Activated naive CD8-positive, alpha-beta T cell (primary cell): Measurements from ENCODE around the gene SPATA9.
"Not testable (repeated sequence)": the region's sequence is repeated elsewhere in the genome, so short reads cannot be mapped to it uniquely, and the experiment has no call there.

Experiments
- H3K27ac Mint-ChIP-seq: one replicate; pipeline ENCODE4 v1.8.0; 2021; ENCODE audit warnings: mixed read lengths
- H3K27me3 Mint-ChIP-seq: one replicate; pipeline ENCODE4 v1.8.0; 2021; ENCODE audit warnings: mixed read lengths
- H3K36me3 Mint-ChIP-seq: one replicate; pipeline ENCODE4 v1.8.0; 2021; ENCODE audit warnings: mixed read lengths
- H3K4me1 Mint-ChIP-seq: one replicate; pipeline ENCODE4 v1.8.0; 2021; ENCODE audit warnings: low read depth, mixed read lengths
- H3K4me3 Mint-ChIP-seq: one replicate; pipeline ENCODE4 v1.8.0; 2021; ENCODE audit warnings: mild to moderate bottlenecking, mixed read lengths
- H3K9me3 Mint-ChIP-seq: one replicate; pipeline ENCODE4 v1.8.0; 2021; ENCODE audit warnings: low read depth, mixed read lengths

The SPATA9 gene

DNA sequence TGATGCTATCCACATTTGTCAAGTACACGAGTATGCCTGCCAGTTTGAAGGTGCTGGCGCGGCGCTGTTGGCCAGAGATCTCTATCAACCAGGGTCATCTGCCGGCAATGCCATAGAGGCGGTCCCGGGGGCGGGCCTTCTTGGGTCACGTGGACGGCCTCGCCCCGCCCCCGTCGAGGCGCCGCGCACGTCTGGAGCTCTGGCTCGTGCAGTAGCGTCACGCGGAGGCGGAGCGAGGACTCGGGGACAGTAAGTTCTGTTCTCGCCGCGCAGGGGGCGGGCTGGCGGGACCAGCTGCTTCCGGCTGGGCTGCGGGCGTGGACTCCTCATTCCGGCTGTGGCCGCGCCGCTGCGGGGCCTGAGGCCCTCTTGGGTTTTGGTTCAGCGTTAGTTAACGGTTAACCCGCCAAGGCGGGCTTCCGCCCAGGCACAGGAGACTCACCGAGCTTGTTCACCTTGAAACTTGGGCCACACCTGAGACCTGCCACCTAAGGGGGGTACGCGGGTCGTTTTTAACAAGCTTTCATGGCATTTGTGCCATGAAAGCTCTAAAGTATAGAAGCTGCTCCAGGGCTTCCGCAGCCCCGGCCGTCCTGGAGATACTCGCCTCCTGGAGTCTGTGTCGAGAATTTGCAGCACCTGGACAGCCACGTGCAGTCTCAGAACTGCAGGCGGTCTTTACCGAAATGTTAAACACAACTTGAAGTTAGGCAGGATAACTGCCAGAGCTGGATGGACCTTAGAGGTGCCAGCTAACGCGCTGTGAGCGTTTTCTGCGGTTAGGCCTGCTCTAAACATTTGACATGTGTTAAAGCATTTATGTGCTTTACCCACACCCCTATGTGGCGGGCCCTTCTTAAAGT lies 36.0 kb downstream of the SPATA9 start, which contains the start of gene RFESD:
RFESD (plus strand) TSS at position 209 of the 863 bp plus-strand sequence. CDS start 5,495 bp downstream, outside the sequence.
- Mint-ChIP-seq H3K4me3 (peak within 1 kb of the TSS; percentile 87), H3K9me3 (no peaks in the 10 kb centered on the region), H3K36me3 (peaks cover 2% of the 10 kb centered on the region), H3K27ac (peak within 1 kb of the TSS; percentile 93), H3K27me3 (no peaks in the 10 kb centered on the region), H3K4me1 (peaks cover 42% of the 10 kb centered on the region)

DNA sequence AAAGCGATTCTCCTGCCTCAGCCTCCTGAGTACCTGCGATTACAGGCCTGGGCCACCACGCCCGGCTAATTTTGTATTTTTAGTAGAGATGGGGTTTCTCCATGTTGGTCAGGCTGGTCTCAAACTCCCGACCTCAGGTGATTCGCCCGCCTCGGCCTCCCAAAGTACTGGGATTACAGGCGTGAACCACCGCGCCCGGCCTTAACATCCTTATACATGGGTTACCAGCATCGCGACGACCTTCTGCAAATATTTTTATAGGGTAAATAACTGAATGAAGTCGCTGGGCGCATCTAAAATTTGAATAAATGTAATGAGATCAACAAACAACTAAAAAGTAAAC lies 36.6 kb downstream of the SPATA9 start:
- not testable (repeated sequence) for H3K9me3 Mint-ChIP-seq, H3K36me3 Mint-ChIP-seq, H3K27me3 Mint-ChIP-seq
- H3K27ac Mint-ChIP-seq: peak overlapping the region; percentile 88
- H3K4me1 Mint-ChIP-seq: peaks cover 42% of the 10 kb centered on the region
- H3K4me3 Mint-ChIP-seq: peak overlapping the region; percentile 87

DNA sequence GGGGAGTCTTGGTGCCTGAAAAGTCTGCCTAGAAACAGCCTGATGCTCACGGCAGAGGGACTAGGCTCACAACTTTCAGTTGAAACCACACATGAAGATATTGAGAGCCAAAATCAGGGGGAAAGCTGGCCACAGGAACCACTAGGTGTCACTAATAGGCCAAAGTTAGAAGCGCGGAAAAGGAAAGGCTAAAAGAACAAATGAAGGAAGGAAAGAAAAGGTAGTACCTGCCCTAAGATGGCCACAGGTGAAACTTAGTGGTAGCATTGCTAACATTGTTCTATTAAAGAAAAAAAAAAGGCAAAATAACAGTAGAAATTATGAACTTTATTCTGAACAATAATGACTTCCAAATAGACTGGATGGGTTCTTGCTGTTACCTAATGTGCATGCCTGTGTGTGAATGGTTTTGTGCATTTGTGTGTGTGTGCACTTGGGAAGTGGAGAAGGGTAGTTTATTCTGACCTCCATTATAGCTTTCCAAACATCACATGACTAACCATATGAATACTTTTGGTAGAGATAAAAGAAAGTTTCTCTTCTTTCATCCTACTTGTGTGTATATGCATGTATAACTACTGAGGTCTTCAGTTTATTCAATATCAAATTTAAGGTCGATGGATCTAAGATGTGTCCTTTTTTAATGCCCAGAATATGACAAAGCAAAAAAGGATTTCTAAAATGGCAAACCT lies 38.3 kb downstream of the SPATA9 start:
- no peaks in the 10 kb centered on the region for H3K36me3 Mint-ChIP-seq
- no peaks in the 10 kb centered on the region for H3K9me3 Mint-ChIP-seq

DNA sequence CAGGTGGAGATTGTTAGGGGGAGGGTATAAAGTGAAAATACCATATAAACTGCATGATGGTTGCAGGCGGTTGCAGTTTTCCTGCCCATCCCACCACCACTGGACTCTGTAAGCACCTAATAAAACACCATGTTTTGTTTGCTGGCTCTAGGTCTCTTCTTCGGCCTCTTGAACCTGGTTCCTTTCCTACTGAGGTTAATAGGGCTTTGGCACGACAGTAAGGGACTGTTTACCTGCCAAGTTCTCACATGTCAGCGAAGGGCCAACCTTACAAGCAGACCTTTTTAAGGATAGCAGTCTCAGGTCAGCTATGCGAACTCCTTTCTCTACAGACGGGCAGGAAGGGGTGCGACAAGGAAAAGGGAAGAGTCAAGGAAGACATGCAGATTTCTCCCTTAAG lies 39.6 kb downstream of the SPATA9 start:
- Mint-ChIP-seq H3K27ac (no peak overlapping the region), H3K27me3 (peaks cover 3% of the 10 kb centered on the region), H3K9me3 (no peaks in the 10 kb centered on the region), H3K36me3 (no peaks in the 10 kb centered on the region), H3K4me1 (peaks cover 29% of the 10 kb centered on the region), H3K4me3 (no peak overlapping the region)

More for the DNA sequence above, 38.3 kb downstream of the SPATA9 start:
- H3K4me3 Mint-ChIP-seq: peak overlapping the region; percentile 9
- peaks cover 39% of the 10 kb centered on the region for H3K4me1 Mint-ChIP-seq
- H3K27ac Mint-ChIP-seq: peak overlapping the region; percentile 78
- H3K27me3 Mint-ChIP-seq: no peaks in the 10 kb centered on the region

DNA sequence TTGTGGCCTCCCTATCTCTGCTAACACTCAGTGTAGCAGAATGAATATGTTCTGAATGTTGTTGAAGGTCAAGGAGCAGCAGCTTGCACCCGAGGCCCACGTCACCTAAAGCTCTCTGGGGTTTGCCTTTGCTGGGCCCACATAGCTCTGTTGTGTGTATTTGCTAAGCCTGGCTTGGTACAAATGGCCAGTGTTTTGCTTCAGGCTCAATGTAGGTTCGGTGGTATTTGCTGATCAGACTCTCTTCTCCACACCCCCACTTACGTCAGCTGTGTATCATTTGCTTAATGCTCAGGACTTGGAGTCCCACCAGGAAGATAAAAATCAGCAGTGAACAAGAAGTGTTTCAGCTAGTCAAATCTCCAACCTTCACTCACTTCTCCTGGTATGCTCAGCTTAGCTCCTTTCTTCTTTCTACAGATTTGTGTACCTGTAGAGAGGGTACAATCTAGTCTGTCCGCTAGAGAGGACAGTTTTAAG lies 41.0 kb downstream of the SPATA9 start:
- Mint-ChIP-seq H3K36me3 (no peaks in the 10 kb centered on the region), H3K4me1 (peaks cover 20% of the 10 kb centered on the region), H3K9me3 (no peaks in the 10 kb centered on the region), H3K27me3 (peaks cover 3% of the 10 kb centered on the region), H3K27ac (no peak overlapping the region), H3K4me3 (no peak overlapping the region)

DNA sequence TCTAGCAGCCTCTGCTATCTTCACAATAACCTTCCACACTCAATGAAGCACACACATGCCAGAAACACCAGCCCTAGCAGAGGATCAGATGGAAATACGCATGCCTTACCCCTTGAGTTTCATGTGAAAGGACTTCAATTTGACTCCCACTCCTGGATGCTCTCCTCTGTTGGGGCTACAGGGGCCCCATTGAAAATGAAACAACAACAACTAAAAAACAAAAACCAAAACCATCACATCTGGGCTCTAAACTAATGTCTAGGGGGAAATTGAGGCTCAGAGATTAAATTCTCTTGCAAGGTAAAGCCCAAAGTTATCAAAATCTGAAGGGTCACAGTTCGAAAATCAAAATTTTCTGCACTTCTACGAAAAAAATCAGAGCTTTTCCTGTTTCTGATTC lies 44.2 kb downstream of the SPATA9 start:
- Mint-ChIP-seq H3K36me3 (no peaks in the 10 kb centered on the region), H3K4me1 (peaks cover 3% of the 10 kb centered on the region), H3K27ac (no peak overlapping the region), H3K9me3 (no peaks in the 10 kb centered on the region), H3K27me3 (peaks cover 3% of the 10 kb centered on the region), H3K4me3 (no peak overlapping the region)

DNA sequence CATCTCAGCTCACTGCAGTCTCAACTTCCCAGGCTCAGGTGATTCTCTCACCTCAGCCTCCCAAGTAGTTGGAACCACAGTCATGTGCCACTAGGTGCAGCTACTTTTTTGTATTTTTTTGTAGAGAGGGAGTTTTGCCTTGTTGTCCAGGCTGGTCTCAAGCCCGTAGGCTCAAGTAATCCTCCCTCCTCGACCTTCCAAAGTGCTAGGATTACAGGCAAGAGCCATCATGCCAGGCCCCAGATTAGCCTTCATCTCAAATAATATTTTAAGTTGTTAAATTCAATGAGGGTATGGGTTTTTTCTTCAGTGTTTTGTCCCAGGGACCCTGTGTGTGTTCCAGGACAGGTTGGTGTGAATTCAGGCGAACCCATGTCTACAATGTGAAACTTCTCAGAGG lies 48.7 kb downstream of the SPATA9 start:
- Mint-ChIP-seq H3K4me3 (no peak overlapping the region), H3K4me1 (peaks cover 27% of the 10 kb centered on the region), H3K9me3 (no peaks in the 10 kb centered on the region), H3K27ac (no peak overlapping the region), H3K27me3 (peaks cover 2% of the 10 kb centered on the region), H3K36me3 (no peaks in the 10 kb centered on the region)

DNA sequence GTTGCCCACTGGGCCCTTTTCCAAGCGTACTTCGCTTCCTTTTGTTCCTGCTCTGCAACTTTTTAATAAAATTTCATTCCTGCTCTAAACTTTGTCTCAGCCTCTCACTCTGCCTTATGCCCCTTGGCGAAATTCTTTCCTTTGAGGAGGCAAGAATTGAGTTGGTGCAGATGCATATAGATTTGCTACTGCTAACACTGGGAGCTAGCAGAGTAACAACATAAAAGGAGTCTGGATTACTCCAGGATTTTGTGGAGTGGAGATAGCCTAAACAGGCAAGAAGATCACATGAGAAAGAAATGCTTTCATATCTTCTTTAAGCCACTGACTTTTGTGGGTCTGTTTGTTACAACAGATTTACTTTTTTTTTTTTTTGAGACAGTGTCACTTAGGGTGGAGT lies 49.1 kb downstream of the SPATA9 start:
- Mint-ChIP-seq H3K27me3 (peaks cover 2% of the 10 kb centered on the region), H3K36me3 (no peaks in the 10 kb centered on the region), H3K4me1 (peaks cover 27% of the 10 kb centered on the region), H3K4me3 (no peak overlapping the region), H3K27ac (no peak overlapping the region), H3K9me3 (no peaks in the 10 kb centered on the region)

DNA sequence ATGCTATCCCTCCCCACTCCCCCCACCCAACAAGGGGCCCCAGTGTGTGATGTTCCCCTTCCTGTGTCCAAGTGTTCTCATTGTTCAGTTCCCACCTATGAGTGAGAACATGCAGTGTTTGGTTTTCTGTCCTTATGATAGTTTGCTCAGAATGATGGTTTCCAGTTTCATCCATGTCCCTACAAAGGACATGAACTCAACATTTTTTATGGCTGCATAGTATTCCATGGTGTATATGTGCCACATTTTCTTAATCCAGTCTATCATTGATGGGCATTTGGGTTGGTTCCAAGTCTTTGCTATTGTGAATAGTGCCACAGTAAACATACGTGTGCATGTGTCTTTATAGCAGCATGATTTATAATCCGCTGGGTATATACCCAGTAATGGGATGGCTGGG lies 49.8 kb downstream of the SPATA9 start:
- H3K27ac Mint-ChIP-seq: peak overlapping the region; percentile 46
- H3K4me3 Mint-ChIP-seq, H3K27me3 Mint-ChIP-seq, H3K36me3 Mint-ChIP-seq, H3K9me3 Mint-ChIP-seq: not testable (repeated sequence)
- peaks cover 25% of the 10 kb centered on the region for H3K4me1 Mint-ChIP-seq

DNA sequence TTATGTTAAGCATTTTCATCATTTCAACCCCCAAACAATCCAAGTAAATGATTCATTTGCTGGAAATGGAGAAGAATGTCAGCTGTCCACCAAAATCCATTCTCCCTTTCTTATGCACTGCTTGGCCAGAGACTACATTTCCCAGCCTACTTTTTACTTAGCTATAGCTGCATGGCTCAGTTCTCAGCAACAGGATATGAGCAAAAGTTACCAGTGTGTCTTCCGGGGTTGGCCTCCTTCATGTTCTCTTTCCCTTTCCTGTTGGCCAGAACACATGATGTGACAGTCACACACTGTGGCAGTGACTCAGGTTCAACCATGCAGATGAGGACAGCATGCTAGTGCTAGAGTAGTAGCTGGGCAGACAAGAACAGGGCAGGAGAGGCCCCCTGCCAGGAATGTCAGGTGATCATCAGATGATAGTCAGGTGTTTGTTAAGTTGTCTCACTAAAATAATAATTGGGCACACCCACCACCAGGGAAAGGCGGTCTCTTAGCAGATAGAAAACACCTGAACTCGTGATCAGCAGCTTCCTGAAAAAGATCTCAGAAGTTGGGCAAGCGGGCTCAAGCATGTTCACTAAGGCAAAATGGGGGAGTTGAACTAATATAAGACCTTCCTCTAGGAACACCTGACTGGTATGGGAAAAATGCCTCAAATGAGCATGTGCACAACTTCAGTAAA lies 50.7 kb downstream of the SPATA9 start:
- peak overlapping the region; percentile 98 for H3K27ac Mint-ChIP-seq
- H3K36me3 Mint-ChIP-seq: no peaks in the 10 kb centered on the region
- H3K27me3 Mint-ChIP-seq: no peaks in the 10 kb centered on the region
- H3K9me3 Mint-ChIP-seq: no peaks in the 10 kb centered on the region
- peak overlapping the region; percentile 33 for H3K4me3 Mint-ChIP-seq
- H3K4me1 Mint-ChIP-seq: peaks cover 25% of the 10 kb centered on the region

DNA sequence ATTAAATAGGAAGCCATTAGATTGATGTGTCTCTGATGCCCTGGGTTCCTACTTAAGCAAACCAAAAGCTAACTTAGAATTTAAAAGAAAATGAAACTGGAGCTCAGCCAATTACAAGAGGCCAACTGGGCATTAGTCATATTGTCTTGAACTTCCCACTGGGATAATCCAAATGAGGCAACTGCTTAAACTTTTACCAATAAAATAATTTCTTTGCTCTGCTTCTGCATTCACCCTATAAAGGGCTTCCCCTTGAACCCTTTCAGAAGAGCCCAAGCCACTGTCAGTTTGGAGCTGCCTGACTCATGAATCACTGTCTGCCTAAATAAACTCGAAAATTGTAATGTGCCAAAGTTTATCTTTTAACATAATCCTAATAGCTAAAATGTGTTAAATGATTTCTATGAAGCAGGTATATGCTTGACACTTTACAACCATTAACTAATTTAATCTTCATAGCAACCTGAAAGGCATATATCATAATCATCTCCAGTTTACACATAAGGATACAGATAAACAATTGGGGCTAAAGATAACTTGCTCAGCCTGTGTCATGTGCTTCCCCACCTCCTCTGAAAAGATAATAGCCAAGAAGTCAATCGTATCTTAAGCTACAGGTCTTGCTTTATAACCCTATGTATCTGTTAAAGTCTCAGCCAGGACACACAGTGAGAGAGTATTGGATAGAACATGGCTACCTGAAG lies 51.4 kb downstream of the SPATA9 start:
- Mint-ChIP-seq H3K9me3 (no peaks in the 10 kb centered on the region), H3K4me3 (peak overlapping the region; percentile 33), H3K36me3 (no peaks in the 10 kb centered on the region), H3K4me1 (peaks cover 25% of the 10 kb centered on the region), H3K27me3 (no peaks in the 10 kb centered on the region), H3K27ac (peak overlapping the region; percentile 98)

DNA sequence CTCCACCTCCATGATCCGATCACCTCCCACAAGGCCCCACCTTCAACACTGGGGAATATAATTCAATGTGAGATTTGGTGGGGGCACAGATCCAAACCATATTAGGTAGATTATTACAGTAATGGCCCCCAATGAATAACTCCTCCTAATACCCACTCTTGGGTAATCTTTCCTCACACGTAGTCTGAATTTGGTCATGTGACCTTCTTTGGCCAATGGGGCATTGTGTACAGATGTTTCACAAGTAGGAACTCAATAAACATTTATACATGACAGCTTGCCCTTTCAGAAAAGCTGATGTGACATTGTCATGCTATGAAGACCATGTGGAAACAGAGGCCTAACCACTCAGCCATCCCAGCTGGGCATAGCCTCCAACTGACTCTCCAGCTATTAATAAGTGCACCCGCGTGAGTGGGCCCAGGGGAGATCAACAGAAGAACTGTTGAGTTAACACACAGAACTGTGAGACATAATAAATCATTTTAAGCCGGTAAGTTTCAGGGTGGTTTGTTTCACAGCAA lies 52.3 kb downstream of the SPATA9 start:
- Mint-ChIP-seq H3K4me3 (no peak overlapping the region), H3K36me3 (no peaks in the 10 kb centered on the region), H3K4me1 (peaks cover 25% of the 10 kb centered on the region), H3K27me3 (no peaks in the 10 kb centered on the region), H3K9me3 (no peaks in the 10 kb centered on the region), H3K27ac (peak overlapping the region; percentile 13)

DNA sequence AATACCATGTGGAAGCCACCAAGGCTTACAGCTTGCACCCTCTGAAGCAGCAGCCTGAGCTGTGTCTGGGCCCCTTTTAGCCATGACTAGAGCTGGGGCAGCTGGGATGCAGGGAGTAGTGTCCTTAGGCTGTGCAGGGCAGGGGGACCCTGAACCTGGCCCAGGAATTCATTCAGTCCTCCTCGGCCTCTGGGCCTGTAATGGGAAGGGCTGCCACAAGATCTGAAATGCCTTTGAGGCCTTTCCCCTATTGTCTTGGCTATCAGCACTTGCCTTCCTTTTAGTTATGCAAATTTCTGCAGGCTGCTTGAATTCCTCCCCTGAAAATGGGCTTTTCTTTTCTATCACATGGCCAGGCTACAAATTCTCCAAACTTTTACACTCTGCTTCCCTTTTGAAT lies 53.9 kb downstream of the SPATA9 start:
- H3K4me3 Mint-ChIP-seq: no peak overlapping the region
- no peaks in the 10 kb centered on the region for H3K9me3 Mint-ChIP-seq
- no peaks in the 10 kb centered on the region for H3K36me3 Mint-ChIP-seq
- H3K27ac Mint-ChIP-seq: no peak overlapping the region
- peaks cover 25% of the 10 kb centered on the region for H3K4me1 Mint-ChIP-seq
- H3K27me3 Mint-ChIP-seq: no peaks in the 10 kb centered on the region

DNA sequence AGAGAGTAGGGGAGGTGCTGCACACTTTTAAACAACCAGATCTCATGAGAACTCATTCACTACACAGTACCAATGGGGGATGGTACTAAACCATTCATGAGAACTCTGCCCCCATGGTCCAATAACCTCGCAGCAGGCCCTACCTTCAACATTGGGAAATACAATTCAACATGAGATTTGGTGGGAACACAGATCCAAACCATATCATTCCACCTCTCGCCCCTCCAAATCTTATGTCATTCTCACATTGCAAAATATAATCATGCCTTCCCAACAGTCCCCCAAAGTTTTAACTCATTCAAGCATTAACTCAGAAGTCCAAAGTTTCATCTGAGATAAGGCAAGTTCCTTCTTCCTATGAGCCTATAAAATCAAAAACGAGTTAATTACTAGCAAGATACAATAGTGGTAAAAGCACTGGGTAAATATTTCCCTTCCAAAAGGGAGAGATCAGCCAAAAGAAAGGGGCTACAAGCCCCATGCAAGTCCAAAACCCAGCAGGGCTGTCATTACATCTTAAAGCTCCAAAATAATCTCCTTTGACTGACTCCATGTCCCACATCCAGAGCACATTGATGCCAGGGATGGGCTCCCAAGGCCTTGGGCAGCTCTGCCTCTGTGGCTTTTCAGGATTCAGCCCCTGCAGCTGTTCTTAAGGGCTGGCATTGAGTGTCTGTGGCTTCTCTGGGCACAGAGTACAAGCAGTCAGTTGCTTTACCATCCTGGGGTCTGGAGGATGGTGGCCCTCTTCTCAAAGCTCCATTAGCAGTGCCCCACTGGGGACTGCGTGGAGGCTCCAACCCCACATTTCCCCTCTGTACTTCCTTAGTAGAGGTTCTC lies 54.6 kb downstream of the SPATA9 start:
- Mint-ChIP-seq H3K4me3 (no peak overlapping the region), H3K9me3 (no peaks in the 10 kb centered on the region), H3K27ac (no peak overlapping the region), H3K4me1 (peaks cover 28% of the 10 kb centered on the region), H3K27me3 (no peaks in the 10 kb centered on the region), H3K36me3 (no peaks in the 10 kb centered on the region)
